HepG2 (cell line): ENCODE results near the gene TTC23. TPM values are rescaled to one million over a fixed set of nuclear protein-coding genes. Genes with fewer than 3 reads are reported as not detected.

Experiments used
- HOXD1 ChIP-seq: sonication (generic); formaldehyde crosslinking; IDR thresholded peaks from 2 replicates; pipeline ENCODE4 v1.5.0; 2020; ENCODE audit warnings: missing genetic modification reagents
- JARID2 ChIP-seq: sonication (generic); formaldehyde crosslinking; IDR thresholded peaks from 2 replicates; pipeline ENCODE4 v1.8.1; 2023; ENCODE audit warnings: missing genetic modification reagents, inconsistent platforms; ENCODE audit not compliant: insufficient replicate concordance
- ONECUT2 ChIP-seq: sonication (generic); formaldehyde crosslinking; IDR thresholded peaks from 2 replicates; pipeline ENCODE4 v1.4.0; 2020; ENCODE audit warnings: missing genetic modification reagents
- PRPF4 ChIP-seq: fragments of 200-400 bp; formaldehyde crosslinking; IDR thresholded peaks from 2 replicates; pipeline ENCODE4 v1.6.1; 2016; ENCODE audit warnings: low read length, low read depth; ENCODE audit not compliant: poor library complexity, severe bottlenecking
- SIN3A ChIP-seq: IDR thresholded peaks from 2 replicates; pipeline ENCODE4 v1.6.1; 2011; ENCODE audit warnings: low read depth, mild to moderate bottlenecking, control low read depth, low read length, borderline replicate concordance
- SKIL ChIP-seq: sonication (generic); formaldehyde crosslinking; IDR thresholded peaks from 2 replicates; pipeline ENCODE4 v1.8.0; 2022; ENCODE audit warnings: missing genetic modification reagents, mild to moderate bottlenecking, moderate library complexity, borderline replicate concordance
- SP1 ChIP-seq, 2 experiments: fragments of 450-650 bp in 1 of 2; sonication (generic) in 1 of 2; formaldehyde crosslinking in 1 of 2; IDR thresholded peaks; 2 replicates each; pipeline versions ENCODE4 v1.4.0 to v1.6.1; 2016 to 2020; ENCODE audit warnings: missing genetic modification reagents in 1 of 2
- SP4 ChIP-seq: sonication (generic); formaldehyde crosslinking; IDR thresholded peaks from 2 replicates; pipeline ENCODE4 v1.8.1; 2023; ENCODE audit warnings: mild to moderate bottlenecking, missing genetic modification reagents
- TFDP2 ChIP-seq: sonication (generic); formaldehyde crosslinking; IDR thresholded peaks from 2 replicates; pipeline ENCODE4 v1.4.0; 2020; ENCODE audit warnings: missing genetic modification reagents
- THAP7 ChIP-seq: sonication (generic); formaldehyde crosslinking; IDR thresholded peaks from 2 replicates; pipeline ENCODE4 v1.8.1; 2023; ENCODE audit warnings: mild to moderate bottlenecking, missing genetic modification reagents
- ZBTB43 ChIP-seq: sonication (generic); formaldehyde crosslinking; conservative IDR thresholded peaks from 2 replicates; pipeline ENCODE4 v1.4.0; 2020; ENCODE audit warnings: missing genetic modification reagents
- ZBTB46 ChIP-seq: sonication (generic); formaldehyde crosslinking; IDR thresholded peaks from 2 replicates; pipeline ENCODE4 v1.4.0; 2020; ENCODE audit warnings: mild to moderate bottlenecking, missing genetic modification reagents, borderline replicate concordance
- ZFYVE20 ChIP-seq: sonication (generic); formaldehyde crosslinking; IDR thresholded peaks from 2 replicates; pipeline ENCODE4 v1.8.0; 2023; ENCODE audit warnings: low read depth, mild to moderate bottlenecking, moderate library complexity, missing genetic modification reagents, borderline replicate concordance
- ZMYM3 ChIP-seq: sonication (generic); formaldehyde crosslinking; IDR thresholded peaks from 2 replicates; pipeline ENCODE4 v1.5.1; 2020; ENCODE audit warnings: mild to moderate bottlenecking, missing genetic modification reagents
- ZMYM4 ChIP-seq: sonication (generic); formaldehyde crosslinking; IDR thresholded peaks from 2 replicates; pipeline ENCODE4 v1.8.1; 2023; ENCODE audit warnings: mild to moderate bottlenecking, missing genetic modification reagents
- ZNF235 ChIP-seq: sonication (generic); formaldehyde crosslinking; IDR thresholded peaks from 2 replicates; pipeline ENCODE4 v1.8.1; 2023; ENCODE audit warnings: mild to moderate bottlenecking, missing genetic modification reagents, borderline replicate concordance
- ZNF253 ChIP-seq: sonication (generic); formaldehyde crosslinking; IDR thresholded peaks from 2 replicates; pipeline ENCODE4 v1.8.0; 2022; ENCODE audit warnings: mild to moderate bottlenecking, missing genetic modification reagents, borderline replicate concordance
- ZNF484 ChIP-seq: sonication (generic); formaldehyde crosslinking; IDR thresholded peaks from 2 replicates; pipeline ENCODE4 v1.5.1; 2020; ENCODE audit warnings: mild to moderate bottlenecking, low read depth, missing genetic modification reagents, borderline replicate concordance
- ZNF547 ChIP-seq: sonication (generic); formaldehyde crosslinking; IDR thresholded peaks from 2 replicates; pipeline ENCODE4 v1.5.1; 2020; ENCODE audit warnings: mild to moderate bottlenecking, missing genetic modification reagents
- ZNF713 ChIP-seq: sonication (generic); formaldehyde crosslinking; IDR thresholded peaks from 2 replicates; pipeline ENCODE4 v1.4.0; 2020; ENCODE audit warnings: mild to moderate bottlenecking, missing genetic modification reagents
- ZNF740 ChIP-seq: sonication (generic); formaldehyde crosslinking; IDR thresholded peaks from 2 replicates; pipeline ENCODE4 v1.4.0; 2020; ENCODE audit warnings: missing genetic modification reagents
- ZNF792 ChIP-seq: IDR thresholded peaks from 2 replicates; pipeline ENCODE4 v1.6.1; 2016
- polyA plus RNA-seq, 8 experiments: library from polyadenylated mRNA; depleted of rRNA in 3 of 8; stranded (reverse) in 7 of 8; unstranded in 1 of 8; fragments of >200 nt; fragmentation: Illumina TruSeq in 4 of 8; extraction: Trizol in 4 of 8; gene quantifications; 2 replicates each; pipeline versions ENCODE4 v1.2.1 to v1.2.3, GENCODE V29; 2011 to 2016; ENCODE audit warnings: low read depth in 4 of 8, missing spikeins in 1 of 8, mixed read lengths in 1 of 8; ENCODE audit not compliant: insufficient read depth in 1 of 8
- total RNA-seq, 5 experiments: library from RNA; depleted of rRNA; stranded (reverse); fragments of >200 nt; fragmentation: Illumina TruSeq; extraction: Trizol; gene quantifications; 2 replicates each; pipeline ENCODE4 v1.2.3, GENCODE V29; 2016; ENCODE audit warnings: low read depth in 1 of 5

Gene TTC23
- total and polyA plus RNA-seq, 2 of the 13 experiments (the other 11 are each of a cell fraction or from before 2014, with no cell fraction given), result 1.6 to 11.7 TPM

GRCh38 chr15:99123713-99124451, 125.5 kb downstream of the TTC23 start (continued):
- TF ChIP-seq TFDP2 (CRISPR knock-in tag), result 0 out of 2 replicates have a peak, but pooled peaks have one; percentile 18
- TF ChIP-seq ZNF253, result no peak
- no peak for TF ChIP-seq SKIL
- no peak for TF ChIP-seq ZNF547 (CRISPR knock-in tag)
- no peak for TF ChIP-seq ZNF235 (CRISPR knock-in tag)
- TF ChIP-seq PRPF4, result no peak
- TF ChIP-seq ONECUT2 (CRISPR knock-in tag), result no peak
- TF ChIP-seq THAP7 (CRISPR knock-in tag), result no peak
- no peak for TF ChIP-seq ZMYM3 (CRISPR knock-in tag)
- no peak for TF ChIP-seq ZNF740 (CRISPR knock-in tag)
- TF ChIP-seq ZNF792 (CRISPR knock-in tag), result no peak
- TF ChIP-seq ZNF484, result no peak
- no peak for TF ChIP-seq SP4 (CRISPR knock-in tag)
- no peak for TF ChIP-seq JARID2
- no peak for TF ChIP-seq ZMYM4 (CRISPR knock-in tag)
- TF ChIP-seq HOXD1 (CRISPR knock-in tag), result no peak
- TF ChIP-seq ZBTB46, result no peak
- TF ChIP-seq ZFYVE20 (CRISPR knock-in tag), result no peak
- TF ChIP-seq ZBTB43 (CRISPR knock-in tag), result no peak
- TF ChIP-seq SP1 (IDR thresholded peaks at IDR 0.05), result no peak
- no peak for TF ChIP-seq SP1 (CRISPR knock-in tag; IDR thresholded peaks at IDR 0.05)
- TF ChIP-seq SIN3A, result no peak
- no peak for TF ChIP-seq ZNF713 (CRISPR knock-in tag)
